ENCODE results near the gene MMS19. TPM values are rescaled to one million over a fixed set of nuclear protein-coding genes. Genes with fewer than 3 reads are reported as not detected.
A peak's percentile ranks its signal among the peaks of the same experiment; 100 is the strongest.
"Not testable (repeated sequence)": the region's sequence is repeated elsewhere in the genome, so short reads cannot be mapped to it uniquely, and the experiment has no call there.

The MMS19 gene
- total and polyA plus RNA-seq, 2 donors: 58.4 to 107 TPM

DNA sequence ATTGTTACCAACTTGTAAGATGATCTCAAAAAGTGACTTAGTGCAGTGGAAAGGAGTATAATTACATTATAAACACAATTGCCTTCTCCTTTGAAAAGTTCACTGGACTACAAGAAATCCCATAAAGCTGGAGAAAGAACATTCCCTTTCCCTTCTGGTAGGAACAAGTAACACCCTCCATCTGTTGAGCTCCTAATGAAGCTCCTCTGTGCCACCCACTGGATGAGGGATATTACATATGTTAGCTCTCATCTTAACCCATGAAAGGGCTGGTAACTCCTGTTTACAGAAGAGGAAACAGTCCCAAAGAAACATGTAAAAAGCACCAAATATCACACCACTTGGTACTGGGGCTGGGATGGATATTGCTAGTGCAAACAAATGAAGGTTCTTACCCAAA lies 64.2 kb downstream of the MMS19 start:
- H3K9me3 ChIP-seq (ENCODE audit: control insufficient read depth in 2 of 2, insufficient read depth in 1 of 2, low read length in 1 of 2): no peaks in the 10 kb centered on the region
- no peaks in the 10 kb centered on the region for H3K27me3 ChIP-seq (ENCODE audit: control insufficient read depth in 2 of 2, insufficient read depth in 1 of 2, low read length in 1 of 2)
- H3K36me3 ChIP-seq (ENCODE audit: control insufficient read depth in 2 of 2, insufficient read depth in 2 of 2, low read length in 1 of 2): peaks cover 63 to 82% of the 10 kb centered on the region in 2 donors
- DNase-seq (ENCODE audit: low read depth in 6 of 9, low spot score in 9 of 9): no peak
- no peak overlapping the region for H3K4me3 ChIP-seq (ENCODE audit: low read length in 2 of 2)
- no peaks in the 10 kb centered on the region for H3K4me1 ChIP-seq (ENCODE audit: control insufficient read depth in 2 of 2, insufficient read depth in 2 of 2, low read length in 2 of 2)
- H3K27ac ChIP-seq (ENCODE audit: low read depth in 1 of 2, low read length in 1 of 2): no peak overlapping the region

DNA sequence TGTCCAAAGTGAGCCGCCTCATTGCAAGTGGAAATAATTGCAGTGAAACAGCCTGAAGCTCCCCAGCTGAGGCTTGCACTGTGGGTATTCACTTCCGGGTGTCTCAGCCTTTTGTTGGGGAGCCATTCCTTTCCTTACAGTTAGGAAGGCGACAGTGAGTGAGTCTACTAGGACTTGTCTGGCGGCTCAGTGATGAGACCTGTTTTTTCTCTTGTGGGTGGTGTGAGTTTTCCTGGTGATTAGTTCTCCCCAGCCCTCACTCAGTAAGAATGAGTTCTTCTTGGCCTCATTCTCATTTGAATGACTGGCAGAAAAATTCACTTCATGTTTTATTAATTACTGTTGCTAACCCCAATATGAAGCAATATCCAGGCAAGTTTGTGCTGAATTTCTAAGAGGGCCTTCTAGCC lies 69.6 kb downstream of the MMS19 start:
- H3K4me1 ChIP-seq (ENCODE audit: control insufficient read depth in 2 of 2, insufficient read depth in 2 of 2, low read length in 2 of 2): peaks cover 17 to 28% of the 10 kb centered on the region in 2 donors
- no peak overlapping the region for H3K27ac ChIP-seq (ENCODE audit: low read depth in 1 of 2, low read length in 1 of 2)
- WGBS: 87% methylated on average over 4 of the region's 4 CpGs
- H3K27me3 ChIP-seq (ENCODE audit: control insufficient read depth in 2 of 2, insufficient read depth in 1 of 2, low read length in 1 of 2): no peaks in the 10 kb centered on the region
- peaks cover 24 to 44% of the 10 kb centered on the region in 2 donors for H3K36me3 ChIP-seq (ENCODE audit: control insufficient read depth in 2 of 2, insufficient read depth in 2 of 2, low read length in 1 of 2)
- H3K4me3 ChIP-seq (ENCODE audit: low read length in 2 of 2): no peak overlapping the region
- no peak for DNase-seq (ENCODE audit: low read depth in 6 of 9, low spot score in 9 of 9)
- H3K9me3 ChIP-seq (ENCODE audit: control insufficient read depth in 2 of 2, insufficient read depth in 1 of 2, low read length in 1 of 2): no peaks in the 10 kb centered on the region

DNA sequence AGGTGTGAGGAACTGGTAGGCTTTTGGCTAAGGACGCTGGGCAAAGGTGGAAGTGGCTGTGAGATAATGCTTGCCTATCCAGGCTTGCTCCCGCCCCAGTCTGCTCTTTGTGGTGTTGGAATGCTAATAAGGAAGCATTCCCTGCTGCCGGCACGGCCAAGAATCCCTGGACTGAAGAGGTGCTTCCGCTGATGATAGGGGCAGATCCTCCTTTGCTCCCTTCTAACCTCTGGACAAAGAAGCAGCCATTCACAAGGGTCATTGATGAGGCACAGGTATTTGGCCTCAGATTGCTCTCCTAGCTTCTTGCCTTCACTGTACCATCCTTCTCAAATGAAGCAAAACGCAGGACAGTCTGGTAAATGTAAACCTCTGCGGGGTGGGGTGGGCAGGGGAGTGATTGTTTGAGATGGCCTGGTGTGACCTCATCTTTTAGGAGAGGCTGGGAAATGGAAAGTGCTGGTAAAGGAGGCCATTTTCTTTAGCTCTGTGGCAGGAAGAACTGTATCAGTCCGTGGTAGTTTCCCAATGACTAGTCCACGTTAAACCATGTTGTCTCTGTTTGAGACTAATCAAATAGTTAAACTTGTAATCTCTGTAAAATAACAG lies 70.5 kb downstream of the MMS19 start:
- Histone ChIP-seq H3K9me3 (ENCODE audit: control insufficient read depth in 2 of 2, insufficient read depth in 1 of 2, low read length in 1 of 2) (no peaks in the 10 kb centered on the region), H3K27me3 (ENCODE audit: control insufficient read depth in 2 of 2, insufficient read depth in 1 of 2, low read length in 1 of 2) (no peaks in the 10 kb centered on the region), H3K4me1 (ENCODE audit: control insufficient read depth in 2 of 2, insufficient read depth in 2 of 2, low read length in 2 of 2) (peaks cover 17 to 31% of the 10 kb centered on the region in 2 donors), H3K27ac (ENCODE audit: low read depth in 1 of 2, low read length in 1 of 2) (peak overlapping the region; percentile 53 to 85), H3K4me3 (ENCODE audit: low read length in 2 of 2) (peak overlapping the region; percentile 65 to 82), H3K36me3 (ENCODE audit: control insufficient read depth in 2 of 2, insufficient read depth in 2 of 2, low read length in 1 of 2) (peaks cover 21 to 40% of the 10 kb centered on the region in 2 donors)
- 84% methylated on average over 9 of the region's 9 CpGs for WGBS
- DNase-seq (ENCODE audit: low read depth in 6 of 9, low spot score in 9 of 9): no peak

DNA sequence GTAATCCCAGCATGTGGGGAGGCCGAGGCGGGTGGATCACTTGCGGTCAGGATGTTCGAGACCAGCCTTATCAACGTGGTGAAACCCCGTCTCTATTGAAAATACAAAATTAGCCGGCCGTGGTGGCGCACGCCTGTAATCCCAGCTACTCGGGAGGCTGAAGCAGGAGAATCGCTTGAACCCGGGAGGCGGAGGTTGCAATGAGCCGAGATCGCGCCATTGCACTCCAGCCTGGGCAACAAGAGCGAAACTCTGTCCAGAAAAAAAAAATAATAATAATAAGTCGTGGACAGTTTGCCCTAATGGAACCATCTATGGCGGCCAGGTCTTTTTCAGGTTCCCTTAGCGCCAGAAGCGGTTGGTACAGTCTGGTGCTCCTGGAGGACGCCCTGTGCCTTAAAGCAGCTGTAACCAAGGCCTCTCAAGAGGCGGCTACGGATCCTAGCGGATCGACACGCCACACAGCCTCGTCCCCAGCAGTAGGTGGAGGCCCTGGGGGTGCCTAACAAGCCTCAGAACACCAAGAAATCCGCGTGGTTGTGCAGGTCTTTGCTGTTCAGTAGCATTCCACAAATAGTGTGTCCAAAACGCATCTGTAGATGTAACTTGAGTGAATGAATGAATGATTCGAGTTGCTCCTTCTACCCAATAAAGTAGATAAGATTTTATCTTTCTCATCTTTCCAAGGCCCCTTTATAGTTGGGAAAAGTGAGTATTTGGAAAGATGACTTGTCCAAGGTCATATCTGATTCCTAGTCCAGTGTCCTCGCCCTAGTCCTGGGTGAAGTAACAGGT lies 71.2 kb downstream of the MMS19 start:
- Histone ChIP-seq H3K27ac (ENCODE audit: low read depth in 1 of 2, low read length in 1 of 2) (peak overlapping the region; percentile 48 to 85), H3K9me3 (ENCODE audit: control insufficient read depth in 2 of 2, insufficient read depth in 1 of 2, low read length in 1 of 2) (no peaks in the 10 kb centered on the region), H3K4me3 (ENCODE audit: low read length in 2 of 2) (peak overlapping the region; percentile 65 to 82), H3K27me3 (ENCODE audit: control insufficient read depth in 2 of 2, insufficient read depth in 1 of 2, low read length in 1 of 2) (no peaks in the 10 kb centered on the region), H3K4me1 (ENCODE audit: control insufficient read depth in 2 of 2, insufficient read depth in 2 of 2, low read length in 2 of 2) (peaks cover 17 to 31% of the 10 kb centered on the region in 2 donors), H3K36me3 (ENCODE audit: control insufficient read depth in 2 of 2, insufficient read depth in 2 of 2, low read length in 1 of 2) (peaks cover 17 to 38% of the 10 kb centered on the region in 2 donors)
- DNase-seq (ENCODE audit: low read depth in 6 of 9, low spot score in 9 of 9): no peak
- 41% methylated on average over 34 of the region's 34 CpGs for WGBS

DNA sequence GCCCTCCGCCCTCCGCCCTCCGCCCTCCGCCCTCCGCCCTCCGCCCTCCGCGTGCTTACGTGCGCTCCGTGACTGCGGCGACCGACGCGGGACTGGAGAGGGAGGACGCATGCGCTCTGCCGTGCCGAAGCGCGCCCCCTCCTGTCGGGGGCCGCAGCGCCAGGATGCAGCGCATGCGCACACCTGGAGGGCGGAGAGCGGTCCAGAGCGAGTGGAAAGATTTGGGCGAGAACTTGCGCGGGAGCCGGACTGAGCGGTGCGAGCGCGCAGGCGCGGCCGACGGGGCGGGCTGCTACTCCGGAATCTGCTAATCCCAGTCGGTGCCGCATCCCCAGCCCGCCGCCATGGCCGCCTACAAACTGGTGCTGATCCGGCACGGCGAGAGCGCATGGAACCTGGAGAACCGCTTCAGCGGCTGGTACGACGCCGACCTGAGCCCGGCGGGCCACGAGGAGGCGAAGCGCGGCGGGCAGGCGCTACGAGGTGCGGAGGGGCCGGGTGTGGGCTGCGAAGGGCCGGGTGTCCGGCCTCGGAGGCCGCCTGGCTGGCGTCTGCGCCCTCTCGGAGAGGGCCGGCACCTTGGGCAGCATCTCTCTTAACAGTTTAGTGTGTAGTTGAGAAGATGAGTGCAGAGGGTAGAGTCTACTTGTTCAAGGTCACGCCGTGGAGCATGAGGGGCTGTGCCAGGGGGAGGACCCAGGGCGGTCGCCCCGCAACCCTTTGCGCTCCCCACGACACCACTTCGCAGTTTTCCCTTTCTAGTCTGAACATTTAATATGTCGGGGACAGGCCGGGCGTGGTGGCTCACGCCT lies 72.1 kb downstream of the MMS19 start, which contains the start of gene PGAM1:
PGAM1 (plus strand) TSS at position 228 of the 812 bp plus-strand sequence; CDS start at position 345, 117 bp downstream.
- WGBS: under 1% methylated on average over 89 of the region's 90 CpGs
- Histone ChIP-seq H3K27ac (ENCODE audit: low read depth in 1 of 2, low read length in 1 of 2) (peak within 1 kb of the TSS; percentile 86 to 87), H3K4me1 (ENCODE audit: control insufficient read depth in 2 of 2, insufficient read depth in 2 of 2, low read length in 2 of 2) (peaks cover 17 to 31% of the 10 kb centered on the region in 2 donors), H3K4me3 (ENCODE audit: low read length in 2 of 2) (peak within 1 kb of the TSS; percentile 65 to 82), H3K36me3 (ENCODE audit: control insufficient read depth in 2 of 2, insufficient read depth in 2 of 2, low read length in 1 of 2) (peaks cover 10 to 30% of the 10 kb centered on the region in 2 donors), H3K27me3 (ENCODE audit: control insufficient read depth in 2 of 2, insufficient read depth in 1 of 2, low read length in 1 of 2) (no peaks in the 10 kb centered on the region), H3K9me3 (ENCODE audit: control insufficient read depth in 2 of 2, insufficient read depth in 1 of 2, low read length in 1 of 2) (no peaks in the 10 kb centered on the region)
- peak; percentile 89 to 99 (median 94) for DNase-seq (ENCODE audit: low read depth in 6 of 9, low spot score in 9 of 9)

DNA sequence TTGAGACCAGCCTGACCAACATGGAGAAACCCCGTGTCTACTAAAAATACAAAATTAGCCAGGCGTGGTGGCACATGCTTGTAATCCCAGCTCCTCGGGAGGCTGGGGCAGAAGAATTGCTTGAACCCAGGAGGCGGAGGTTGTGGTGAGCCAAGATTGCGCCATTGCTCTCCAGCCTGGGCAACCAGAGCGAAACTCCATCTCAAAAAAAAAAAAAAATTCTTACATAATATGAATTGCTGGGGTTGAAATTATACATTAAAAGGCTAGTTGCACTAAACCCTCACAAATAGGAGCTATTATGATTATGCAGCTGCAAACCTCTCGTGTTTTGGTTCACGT lies 74.5 kb downstream of the MMS19 start:
- not testable (repeated sequence) for DNase-seq (ENCODE audit: low read depth in 6 of 9, low spot score in 9 of 9); H3K4me3 ChIP-seq (ENCODE audit: low read length in 2 of 2); H3K27me3 ChIP-seq (ENCODE audit: control insufficient read depth in 2 of 2, insufficient read depth in 1 of 2, low read length in 1 of 2); H3K36me3 ChIP-seq (ENCODE audit: control insufficient read depth in 2 of 2, insufficient read depth in 2 of 2, low read length in 1 of 2); H3K27ac ChIP-seq (ENCODE audit: low read depth in 1 of 2, low read length in 1 of 2); H3K9me3 ChIP-seq (ENCODE audit: control insufficient read depth in 2 of 2, insufficient read depth in 1 of 2, low read length in 1 of 2)
- 96% methylated on average over 8 of the region's 8 CpGs for WGBS
- peaks cover 17 to 38% of the 10 kb centered on the region in 2 donors for H3K4me1 ChIP-seq (ENCODE audit: control insufficient read depth in 2 of 2, insufficient read depth in 2 of 2, low read length in 2 of 2)

DNA sequence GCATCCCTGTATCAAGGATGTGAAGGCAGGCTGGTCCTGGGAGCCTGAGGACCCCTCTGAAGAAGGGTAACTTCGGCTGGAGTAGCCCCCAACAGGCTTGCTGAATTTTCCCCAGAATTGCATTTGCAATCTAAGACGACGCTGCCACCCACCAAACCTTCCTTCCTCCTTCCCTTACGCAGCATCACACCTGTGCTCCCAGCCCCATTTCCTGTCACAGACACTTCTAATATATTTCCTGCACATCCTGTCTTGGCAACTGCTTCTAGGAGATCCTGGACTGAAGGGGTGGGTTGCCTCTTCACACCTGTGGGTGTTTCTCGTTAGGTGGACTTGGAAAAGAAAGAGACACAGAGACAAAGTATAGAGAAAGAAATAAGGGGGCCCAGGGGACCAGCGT lies 81.7 kb downstream of the MMS19 start:
- Histone ChIP-seq H3K9me3 (ENCODE audit: control insufficient read depth in 2 of 2, insufficient read depth in 1 of 2, low read length in 1 of 2) (no peaks in the 10 kb centered on the region), H3K4me1 (ENCODE audit: control insufficient read depth in 2 of 2, insufficient read depth in 2 of 2, low read length in 2 of 2) (peaks cover 24 to 57% of the 10 kb centered on the region in 2 donors), H3K27me3 (ENCODE audit: control insufficient read depth in 2 of 2, insufficient read depth in 1 of 2, low read length in 1 of 2) (no peaks in the 10 kb centered on the region), H3K4me3 (ENCODE audit: low read length in 2 of 2) (no peak overlapping the region), H3K27ac (ENCODE audit: low read depth in 1 of 2, low read length in 1 of 2) (peak overlapping the region; percentile 64 to 79), H3K36me3 (ENCODE audit: control insufficient read depth in 2 of 2, insufficient read depth in 2 of 2, low read length in 1 of 2) (no peaks in the 10 kb centered on the region)
- WGBS: 12% methylated on average over 6 of the region's 6 CpGs
- peak in 4 of 9 donors; percentile 58 to 80 (median 62) for DNase-seq (ENCODE audit: low read depth in 6 of 9, low spot score in 9 of 9)

DNA sequence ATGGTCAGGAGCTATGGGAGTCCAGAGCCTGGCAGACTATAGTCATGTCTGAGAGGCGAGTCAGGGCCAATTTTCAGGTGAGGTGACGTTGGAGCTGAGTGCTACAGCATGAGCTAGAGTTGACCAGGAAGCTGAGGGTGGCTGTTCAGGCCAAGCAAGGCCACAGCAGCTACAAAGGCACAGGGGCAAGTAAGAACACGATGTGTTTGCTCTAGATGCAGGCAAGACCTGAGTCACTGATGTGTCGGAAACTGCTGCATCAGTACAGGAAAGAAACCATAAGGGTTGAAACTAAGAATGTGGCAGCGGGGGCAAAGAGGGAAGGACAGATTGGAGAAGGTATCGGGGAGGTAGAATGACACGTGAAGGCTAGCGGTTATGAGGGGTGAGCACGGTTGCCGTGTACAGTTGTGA lies 85.3 kb downstream of the MMS19 start:
- H3K4me3 ChIP-seq (ENCODE audit: low read length in 2 of 2): no peak overlapping the region
- DNase-seq (ENCODE audit: low read depth in 6 of 9, low spot score in 9 of 9): no peak

More for the DNA sequence above, 85.3 kb downstream of the MMS19 start:
- H3K27ac ChIP-seq (ENCODE audit: low read depth in 1 of 2, low read length in 1 of 2): peak overlapping the region; percentile 0 to 49
- no peaks in the 10 kb centered on the region for H3K27me3 ChIP-seq (ENCODE audit: control insufficient read depth in 2 of 2, insufficient read depth in 1 of 2, low read length in 1 of 2)
- no peaks in the 10 kb centered on the region for H3K36me3 ChIP-seq (ENCODE audit: control insufficient read depth in 2 of 2, insufficient read depth in 2 of 2, low read length in 1 of 2)
- WGBS: 92% methylated on average over 10 of the region's 10 CpGs
- H3K9me3 ChIP-seq (ENCODE audit: control insufficient read depth in 2 of 2, insufficient read depth in 1 of 2, low read length in 1 of 2): no peaks in the 10 kb centered on the region
- peaks cover 21 to 44% of the 10 kb centered on the region in 2 donors for H3K4me1 ChIP-seq (ENCODE audit: control insufficient read depth in 2 of 2, insufficient read depth in 2 of 2, low read length in 2 of 2)

Measured in thymus (tissue), 11 donors.